ENCODE measurements around the gene TRMO. TPM values are rescaled to one million over a fixed set of nuclear protein-coding genes. Genes with fewer than 3 reads are reported as not detected.

The TRMO gene
- total and polyA plus RNA-seq, 3 experiments from 2014 or later: 19.1 to 19.6 (median 19.2) TPM

- ChIA-PET POLR2A (interaction anchor here (0.6 kb wide), 1 partner anchor 184 kb away, joined by 3 read pairs; no protein-coding TSS in a partner anchor), CTCF (no interaction called here)
- Mint-ChIP-seq H3K4me1 (peaks cover 8 to 16% (median 11%) of the 10 kb centered on the region in 3 donors), H3K27me3 (peaks cover 71 to 85% of the 10 kb centered on the region in 2 donors), H3K4me3 (no peak overlapping the region), H3K27ac (peak overlapping the region in 1 of 8 donors; percentile 46), H3K36me3 (peaks cover 0 to 3% (median 1%) of the 10 kb centered on the region in 3 donors), H3K9me3 (no peaks in the 10 kb centered on the region)
- Histone ChIP-seq H3K27ac (ENCODE audit: low read depth, low read length) (no peak overlapping the region), H3K4me1 (ENCODE audit: insufficient read depth, low read length) (peaks cover 14% of the 10 kb centered on the region), H3K36me3 (ENCODE audit: insufficient read depth, low read length) (no peaks in the 10 kb centered on the region), H3K9me3 (ENCODE audit: low read length) (no peaks in the 10 kb centered on the region), H3K27me3 (ENCODE audit: insufficient read depth, low read length, poor library complexity, severe bottlenecking) (peaks cover 56% of the 10 kb centered on the region), H3K4me3 (ENCODE audit: low read length) (no peak overlapping the region)
- DNase-seq: no peak
These were observed 63.9 kb downstream of the TRMO start for GRCh38 chr9:97858393-97858713.

GRCh38 chr9:97857606-97858392 is 64.5 kb downstream of the TRMO start:
- peaks cover 59% of the 10 kb centered on the region for H3K27me3 ChIP-seq (ENCODE audit: insufficient read depth, low read length, poor library complexity, severe bottlenecking)
- Mint-ChIP-seq H3K27me3 (peaks cover 69 to 84% of the 10 kb centered on the region in 2 donors), H3K27ac (peak overlapping the region in 1 of 8 donors; percentile 46), H3K4me3 (peak overlapping the region in 5 of 7 donors; percentile 11 to 52 (median 26)), H3K4me1 (peaks cover 8 to 18% (median 11%) of the 10 kb centered on the region in 3 donors), H3K36me3 (peaks cover 0 to 3% (median 1%) of the 10 kb centered on the region in 3 donors), H3K9me3 (no peaks in the 10 kb centered on the region)
- H3K4me3 ChIP-seq (ENCODE audit: low read length): no peak overlapping the region
- no peak for DNase-seq
- no peak overlapping the region for H3K27ac ChIP-seq (ENCODE audit: low read depth, low read length)
- no peaks in the 10 kb centered on the region for H3K9me3 ChIP-seq (ENCODE audit: low read length)
- H3K4me1 ChIP-seq (ENCODE audit: insufficient read depth, low read length): peaks cover 14% of the 10 kb centered on the region
- no peaks in the 10 kb centered on the region for H3K36me3 ChIP-seq (ENCODE audit: insufficient read depth, low read length)
- CTCF ChIA-PET: no interaction called here
- POLR2A ChIA-PET: interaction anchor here (0.6 kb wide), 1 partner anchor 183 kb away, joined by 3 read pairs; no protein-coding TSS in a partner anchor

- Mint-ChIP-seq H3K4me1 (peaks cover 11 to 26% (median 15%) of the 10 kb centered on the region in 3 donors), H3K27ac (no peak overlapping the region), H3K36me3 (peaks cover 0 to 3% (median 1%) of the 10 kb centered on the region in 3 donors), H3K9me3 (peaks cover 0 to 3% (median 0%) of the 10 kb centered on the region in 5 donors), H3K27me3 (peaks cover 72 to 86% of the 10 kb centered on the region in 2 donors), H3K4me3 (peak overlapping the region in 2 of 7 donors; percentile 21 to 26)
- no peaks in the 10 kb centered on the region for H3K9me3 ChIP-seq (ENCODE audit: low read length)
- CTCF ChIA-PET: no interaction called here
- DNase-seq: no peak
- H3K36me3 ChIP-seq (ENCODE audit: insufficient read depth, low read length): no peaks in the 10 kb centered on the region
- H3K27ac ChIP-seq (ENCODE audit: low read depth, low read length): no peak overlapping the region
- peaks cover 66% of the 10 kb centered on the region for H3K27me3 ChIP-seq (ENCODE audit: insufficient read depth, low read length, poor library complexity, severe bottlenecking)
- no peak overlapping the region for H3K4me3 ChIP-seq (ENCODE audit: low read length)
- H3K4me1 ChIP-seq (ENCODE audit: insufficient read depth, low read length): peaks cover 22% of the 10 kb centered on the region
- POLR2A ChIA-PET: no interaction called here
These were observed 65.3 kb downstream of the TRMO start for GRCh38 chr9:97856857-97857605.

GRCh38 chr9:97855899-97856298 is 66.4 kb downstream of the TRMO start:
- H3K4me3 ChIP-seq (ENCODE audit: low read length): no peak overlapping the region
- no peaks in the 10 kb centered on the region for H3K36me3 ChIP-seq (ENCODE audit: insufficient read depth, low read length)
- H3K4me3 Mint-ChIP-seq: peak overlapping the region in 3 of 7 donors; percentile 19 to 57 (median 23)
- peaks cover 11 to 29% (median 15%) of the 10 kb centered on the region in 3 donors for H3K4me1 Mint-ChIP-seq
- H3K27ac ChIP-seq (ENCODE audit: low read depth, low read length): no peak overlapping the region
- ChIA-PET POLR2A (no interaction called here), CTCF (interaction anchor here (1.3 kb wide), 1 partner anchor 9 kb away, joined by 3 read pairs; no protein-coding TSS in a partner anchor)
- no peak for DNase-seq
- H3K27ac Mint-ChIP-seq: no peak overlapping the region
- no peaks in the 10 kb centered on the region for H3K9me3 ChIP-seq (ENCODE audit: low read length)
- peaks cover 70 to 85% of the 10 kb centered on the region in 2 donors for H3K27me3 Mint-ChIP-seq
- H3K9me3 Mint-ChIP-seq: peaks cover 0 to 3% (median 0%) of the 10 kb centered on the region in 5 donors
- peaks cover 23% of the 10 kb centered on the region for H3K4me1 ChIP-seq (ENCODE audit: insufficient read depth, low read length)
- H3K36me3 Mint-ChIP-seq: peaks cover 0 to 3% (median 1%) of the 10 kb centered on the region in 3 donors
- H3K27me3 ChIP-seq (ENCODE audit: insufficient read depth, low read length, poor library complexity, severe bottlenecking): peaks cover 74% of the 10 kb centered on the region

- H3K27me3 ChIP-seq (ENCODE audit: insufficient read depth, low read length, poor library complexity, severe bottlenecking): peaks cover 79% of the 10 kb centered on the region
- H3K4me3 Mint-ChIP-seq: peak overlapping the region; percentile 19 to 78 (median 23)
- H3K27ac ChIP-seq (ENCODE audit: low read depth, low read length): no peak overlapping the region
- peaks cover 69 to 85% of the 10 kb centered on the region in 2 donors for H3K27me3 Mint-ChIP-seq
- H3K36me3 Mint-ChIP-seq: peaks cover 0 to 3% (median 1%) of the 10 kb centered on the region in 3 donors
- no peak overlapping the region for H3K4me3 ChIP-seq (ENCODE audit: low read length)
- H3K9me3 Mint-ChIP-seq: peaks cover 0 to 3% (median 0%) of the 10 kb centered on the region in 5 donors
- peak overlapping the region in 1 of 8 donors; percentile 29 for H3K27ac Mint-ChIP-seq
- no peaks in the 10 kb centered on the region for H3K9me3 ChIP-seq (ENCODE audit: low read length)
- H3K4me1 ChIP-seq (ENCODE audit: insufficient read depth, low read length): peaks cover 23% of the 10 kb centered on the region
- POLR2A ChIA-PET: no interaction called here
- H3K36me3 ChIP-seq (ENCODE audit: insufficient read depth, low read length): no peaks in the 10 kb centered on the region
- CTCF ChIA-PET: interaction anchor here (1.3 kb wide), 1 partner anchor 9 kb away, joined by 3 read pairs; no protein-coding TSS in a partner anchor
- H3K4me1 Mint-ChIP-seq: peaks cover 11 to 29% (median 15%) of the 10 kb centered on the region in 3 donors
- DNase-seq: no peak
These were observed 66.8 kb downstream of the TRMO start for GRCh38 chr9:97855486-97855875.

GRCh38 chr9:97854696-97855485 is 67.4 kb downstream of the TRMO start:
- peaks cover 23% of the 10 kb centered on the region for H3K4me1 ChIP-seq (ENCODE audit: insufficient read depth, low read length)
- no peak overlapping the region for H3K4me3 ChIP-seq (ENCODE audit: low read length)
- H3K4me3 Mint-ChIP-seq: peak overlapping the region; percentile 19 to 78 (median 23)
- H3K27ac Mint-ChIP-seq: no peak overlapping the region
- H3K27me3 Mint-ChIP-seq: peaks cover 71 to 85% of the 10 kb centered on the region in 2 donors
- H3K36me3 Mint-ChIP-seq: peaks cover 0 to 3% (median 1%) of the 10 kb centered on the region in 3 donors
- POLR2A ChIA-PET: no interaction called here
- peaks cover 0 to 3% (median 0%) of the 10 kb centered on the region in 5 donors for H3K9me3 Mint-ChIP-seq
- peaks cover 82% of the 10 kb centered on the region for H3K27me3 ChIP-seq (ENCODE audit: insufficient read depth, low read length, poor library complexity, severe bottlenecking)
- no peaks in the 10 kb centered on the region for H3K9me3 ChIP-seq (ENCODE audit: low read length)
- peaks cover 13 to 29% (median 15%) of the 10 kb centered on the region in 3 donors for H3K4me1 Mint-ChIP-seq
- DNase-seq: no peak
- CTCF ChIA-PET: interaction anchor here (0.9 to 1.3 kb wide), 2 partner anchors 8 to 9 kb away, joined by 3 to 4 read pairs; no protein-coding TSS in a partner anchor
- H3K27ac ChIP-seq (ENCODE audit: low read depth, low read length): no peak overlapping the region
- no peaks in the 10 kb centered on the region for H3K36me3 ChIP-seq (ENCODE audit: insufficient read depth, low read length)
